Activated T-cell treated with anti-CD3 and anti-CD28 coated beads, Interleukin-2, amount 50 U/mL, for 48 hours (primary cell): ENCODE measurements around the gene PCCA.
"Not testable (repeated sequence)": the region's sequence is repeated elsewhere in the genome, so short reads cannot be mapped to it uniquely, and the experiment has no call there.

Experiments used
- DNase-seq, 2 experiments: peaks; one replicate each; pipeline ENCODE4 v3.0.0-alpha.2; 2020

The PCCA gene

DNA sequence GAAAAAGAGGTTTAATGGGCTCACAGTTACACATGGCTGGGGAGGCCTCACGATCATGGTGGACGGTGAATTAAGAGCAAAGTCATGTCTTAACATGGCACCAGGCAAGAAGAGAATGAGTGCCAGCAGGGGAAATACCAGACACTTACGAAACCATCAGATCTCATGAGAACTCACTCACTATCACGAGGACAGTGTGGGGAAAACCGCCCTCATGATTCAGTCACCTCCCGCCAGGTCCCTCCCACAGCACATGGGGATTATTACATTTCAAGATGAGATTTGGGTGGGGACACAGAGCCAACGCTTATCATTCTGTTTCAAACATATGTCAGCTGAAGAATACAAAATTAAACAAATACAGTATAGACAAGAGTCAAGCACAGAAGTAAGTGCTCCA is 165.1 kb downstream of the PCCA start:
- DNase-seq: no peak

- no peak for DNase-seq
Observed at GRCh38 chr13:100262404-100262803, 173.5 kb downstream of the PCCA start.

- DNase-seq: no peak
Observed at GRCh38 chr13:100266026-100266425, 177.1 kb downstream of the PCCA start.

GRCh38 chr13:100269837-100270236 is 180.9 kb downstream of the PCCA start:
- no peak for DNase-seq

GRCh38 chr13:100273138-100273537 is 184.2 kb downstream of the PCCA start:
- DNase-seq: no peak

DNA sequence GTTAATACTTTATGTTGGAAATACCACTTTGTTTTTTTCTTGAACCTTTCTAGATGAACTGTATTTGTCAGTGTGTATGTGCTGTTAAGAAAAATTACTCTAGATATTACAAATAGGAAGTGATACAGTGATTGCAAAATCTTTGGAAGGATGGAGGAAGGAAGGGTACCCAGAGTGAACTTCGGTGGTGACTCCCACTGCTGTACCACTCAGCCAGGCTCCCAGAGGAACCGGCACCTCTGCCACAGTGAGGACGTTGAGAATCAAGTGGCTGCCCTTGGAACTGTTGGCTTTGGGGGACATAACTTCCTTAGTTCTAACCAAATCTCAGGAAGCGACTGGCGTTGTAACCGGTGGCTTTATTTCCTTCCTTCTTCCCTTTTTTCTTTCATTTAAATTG is 184.7 kb downstream of the PCCA start:
- no peak for DNase-seq

- DNase-seq: no peak
Observed at GRCh38 chr13:100274942-100275506, 186.1 kb downstream of the PCCA start.

DNA sequence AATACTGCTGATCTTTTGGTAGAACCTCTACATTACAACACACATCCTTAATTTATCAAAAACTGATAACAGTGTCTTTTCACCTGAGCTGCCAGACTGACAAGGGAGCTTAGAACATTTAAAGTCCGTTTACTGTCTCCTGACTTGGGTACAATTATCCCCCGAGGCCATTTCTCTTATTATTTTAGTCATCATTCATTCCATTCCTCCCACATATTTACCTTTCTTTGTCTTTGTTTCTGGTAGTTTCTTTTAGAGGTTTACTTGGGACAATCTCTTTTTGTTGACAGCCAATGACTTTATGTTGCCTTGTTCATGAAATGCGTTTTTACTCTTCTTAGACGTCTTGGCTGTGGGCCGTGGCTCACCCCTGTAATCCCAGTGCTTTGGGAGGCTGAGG is 186.9 kb downstream of the PCCA start:
- DNase-seq: no peak

- DNase-seq: no peak
Observed at GRCh38 chr13:100280681-100281080, 191.8 kb downstream of the PCCA start.

DNA sequence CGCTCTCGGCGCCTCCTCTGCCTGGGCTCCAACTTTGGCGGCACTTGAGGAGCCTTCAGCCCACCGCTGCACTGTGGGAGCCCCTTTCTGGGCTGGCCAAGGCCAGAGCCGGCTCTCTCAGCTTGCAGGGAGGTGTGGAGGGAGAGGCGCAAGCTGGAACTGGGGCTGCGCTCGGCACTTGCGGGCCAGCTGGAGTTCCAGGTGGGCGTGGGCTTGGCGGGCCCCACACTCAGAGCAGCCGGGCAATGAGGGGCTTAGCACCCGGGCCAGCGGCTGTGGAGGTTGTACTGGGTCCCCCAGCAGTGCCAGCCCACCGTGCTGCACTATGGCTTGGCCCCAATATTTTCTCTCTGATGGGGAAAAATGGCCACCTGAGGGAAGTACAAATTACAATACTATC is 193.4 kb downstream of the PCCA start:
- DNase-seq: not testable (repeated sequence)

DNA sequence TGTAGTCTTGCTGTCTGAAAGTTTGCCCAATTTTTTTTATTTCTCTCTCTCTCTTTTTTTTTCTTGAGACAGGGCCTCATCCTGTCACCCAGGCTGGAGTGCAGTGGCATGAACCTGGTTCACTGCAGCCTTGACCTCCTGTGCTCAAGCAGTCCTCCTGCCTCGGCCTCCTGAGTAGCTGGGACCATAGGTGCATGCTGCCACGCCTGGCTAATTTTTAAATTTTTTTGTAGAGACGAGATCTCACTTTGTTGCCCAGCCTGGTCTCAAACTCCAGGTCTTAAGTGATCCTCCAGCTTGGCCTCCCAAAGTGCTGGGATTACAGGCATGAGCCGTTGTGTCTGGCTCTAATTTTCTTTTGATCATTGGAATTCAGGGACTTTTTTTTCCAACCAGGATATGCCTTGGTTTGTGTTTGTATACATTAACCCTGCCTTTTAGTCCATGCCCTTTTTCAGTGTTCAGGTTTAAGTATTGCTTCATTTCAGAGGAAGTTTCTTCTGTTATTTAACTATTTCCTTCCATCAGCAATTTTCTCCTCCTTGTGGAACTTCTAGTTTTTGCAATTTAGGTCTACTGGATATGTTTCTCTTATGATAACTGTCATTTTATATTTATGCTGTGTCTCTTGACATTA is 201.4 kb downstream of the PCCA start:
- DNase-seq: no peak

DNA sequence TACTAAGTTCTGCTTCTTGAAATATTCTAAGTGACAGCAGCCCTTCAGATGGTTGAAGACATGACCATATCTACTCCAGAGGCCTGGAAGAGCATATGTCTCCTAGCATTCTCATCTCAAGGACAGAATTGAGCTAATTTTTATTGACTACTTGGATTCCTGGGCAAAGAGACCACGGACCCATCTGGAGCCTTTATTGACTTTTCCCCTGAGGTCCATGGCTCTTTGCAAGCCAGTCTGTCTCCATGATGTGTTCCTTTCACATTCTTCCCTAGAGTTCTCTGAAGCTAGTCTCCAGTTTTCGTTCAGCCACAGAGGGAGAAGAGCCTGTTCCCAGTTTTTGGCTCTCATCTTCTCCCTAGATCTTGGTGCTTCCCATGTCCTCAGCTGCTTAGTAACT is 202.7 kb downstream of the PCCA start:
- no peak for DNase-seq

GRCh38 chr13:100297413-100297812 is 208.5 kb downstream of the PCCA start:
- DNase-seq: no peak

GRCh38 chr13:100298116-100298681 is 209.3 kb downstream of the PCCA start:
- DNase-seq: no peak

GRCh38 chr13:100298691-100299090 is 209.8 kb downstream of the PCCA start:
- DNase-seq: no peak

DNA sequence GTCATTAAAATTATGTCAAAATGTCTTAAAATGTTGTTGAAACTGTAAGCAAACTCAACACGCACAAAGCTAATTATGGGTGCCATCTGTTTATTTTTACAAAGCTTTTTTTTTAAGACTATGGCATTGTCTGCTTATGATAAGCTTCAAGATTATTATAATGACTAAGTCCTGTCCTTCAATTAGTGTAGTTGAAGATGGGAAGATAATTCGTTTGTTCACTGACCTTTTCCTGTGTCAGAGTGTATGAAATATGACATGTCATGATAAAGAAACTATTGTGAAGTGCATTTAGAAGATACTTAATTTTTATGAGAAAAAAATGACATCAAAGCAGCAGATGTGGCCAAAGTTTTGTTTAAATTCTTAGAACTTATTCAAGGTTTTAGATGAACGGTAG is 211.3 kb downstream of the PCCA start:
- no peak for DNase-seq

DNA sequence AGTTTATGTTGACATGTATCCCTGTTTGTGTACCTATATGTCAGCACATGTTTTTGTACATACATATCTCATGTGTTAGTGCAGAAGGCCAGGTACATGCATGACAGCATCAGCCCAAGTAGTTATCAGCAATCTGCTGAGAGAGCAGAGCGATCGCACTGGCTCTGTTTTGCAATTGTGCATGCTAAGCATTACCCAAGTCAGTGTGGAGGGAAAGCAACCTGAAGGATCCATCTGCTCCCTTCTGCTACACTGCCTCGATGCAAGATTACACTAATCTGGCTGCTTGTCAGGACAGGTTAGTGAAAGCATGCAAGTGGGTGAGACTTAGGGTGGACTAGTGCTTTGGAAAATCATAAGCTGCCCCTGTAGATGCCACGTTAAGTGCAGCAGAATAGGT is 211.8 kb downstream of the PCCA start:
- no peak for DNase-seq

GRCh38 chr13:100301418-100301817 is 212.5 kb downstream of the PCCA start:
- no peak for DNase-seq

GRCh38 chr13:100302391-100302790 is 213.5 kb downstream of the PCCA start:
- no peak for DNase-seq

- DNase-seq: no peak
Observed at GRCh38 chr13:100304229-100304628, 215.3 kb downstream of the PCCA start.

- no peak for DNase-seq
Observed at GRCh38 chr13:100305398-100305797, 216.5 kb downstream of the PCCA start.

DNA sequence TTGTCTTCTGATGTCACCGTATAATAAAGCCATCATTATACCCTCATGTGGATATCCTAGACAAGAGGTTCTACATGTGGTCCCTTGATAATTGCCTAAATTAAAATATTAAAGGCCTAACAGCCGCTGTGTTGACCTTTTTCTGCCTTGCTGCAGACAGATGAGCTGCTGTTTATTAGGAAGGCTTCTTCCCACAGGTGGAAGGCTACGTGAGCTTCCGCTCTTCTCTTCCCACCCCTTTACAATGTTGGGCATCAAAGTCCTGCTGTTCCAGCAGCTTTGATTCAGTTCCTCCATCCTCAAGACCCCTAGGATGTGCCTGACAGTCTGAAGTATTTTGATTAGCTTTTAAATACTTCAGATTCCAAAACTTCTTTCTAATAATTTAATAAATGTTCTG is 217.1 kb downstream of the PCCA start:
- DNase-seq: no peak

DNA sequence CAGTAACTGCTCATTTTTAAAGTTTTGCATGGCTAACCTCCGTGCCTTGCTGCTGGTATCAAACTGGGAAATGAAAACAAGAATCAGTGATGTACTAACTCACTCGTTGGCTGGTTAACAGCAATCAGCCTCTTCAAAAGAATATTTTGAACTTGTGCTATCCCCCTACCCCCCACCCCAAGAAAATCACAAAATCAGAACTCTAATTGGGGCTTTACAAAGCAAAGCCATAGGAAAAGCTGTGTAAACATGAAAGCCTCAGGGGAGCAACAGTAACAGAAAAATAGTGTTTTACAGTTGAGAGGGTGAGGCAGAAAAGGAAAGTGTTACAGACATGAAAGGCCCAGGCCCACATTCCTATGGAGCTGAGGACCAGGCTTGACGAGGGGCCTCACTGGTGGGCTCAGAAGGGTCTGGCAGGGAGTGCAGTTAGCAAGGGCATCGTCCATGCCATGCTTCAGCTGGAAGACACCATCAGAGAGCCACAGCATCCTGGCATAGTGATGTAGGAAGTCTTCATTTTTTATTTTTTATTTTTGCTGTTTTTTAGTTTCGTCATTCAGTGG is 217.6 kb downstream of the PCCA start:
- no peak for DNase-seq

DNA sequence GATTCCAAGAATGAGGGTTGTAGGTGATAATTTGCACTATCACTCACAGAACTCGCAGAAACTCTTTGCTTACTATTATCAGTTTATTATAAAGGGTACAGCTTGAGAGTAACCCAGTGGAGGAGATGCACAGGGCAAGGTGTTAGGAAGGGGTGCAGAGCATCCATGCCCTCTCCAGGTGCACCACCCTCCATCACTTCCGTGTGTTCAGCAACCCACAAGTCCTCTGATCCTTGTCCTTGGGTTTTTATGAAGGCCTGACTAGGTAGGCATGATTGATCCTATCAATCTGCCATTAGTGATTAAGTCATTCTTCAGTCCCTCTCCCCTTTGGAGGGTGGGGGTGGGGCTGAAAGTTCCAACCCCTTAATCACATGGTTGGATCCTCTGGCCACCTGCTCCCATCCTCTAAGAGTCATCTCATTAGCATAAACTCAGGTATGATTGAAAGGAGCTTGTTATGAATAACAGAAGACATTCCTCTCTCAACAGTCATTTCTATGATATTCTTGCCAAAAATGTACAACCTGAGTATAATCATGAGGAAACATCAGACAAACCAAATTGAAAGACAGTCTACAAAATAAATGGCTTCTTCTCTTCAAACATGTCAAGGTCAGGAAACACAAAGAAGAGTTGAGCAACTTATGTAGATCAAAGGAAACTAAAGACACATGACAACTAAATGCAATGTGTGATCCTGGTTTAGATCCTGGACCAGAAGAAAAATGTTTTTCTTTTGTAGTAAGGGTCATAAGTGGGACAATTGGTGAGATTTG is 225.4 kb downstream of the PCCA start:
- no peak for DNase-seq
